ENCODE results near the gene KLHL7. TPM values are rescaled to one million over a fixed set of nuclear protein-coding genes. Genes with fewer than 3 reads are reported as not detected.

KLHL7 gene
- total RNA-seq, 1 experiment from 2014 or later, result 33.8 TPM

GRCh38 chr7:23181684-23182553, 76.3 kb downstream of the KLHL7 start, which contains the start of gene NUP42:
TSS of gene NUP42 (plus strand) at chr7:23182048. CDS start at chr7:23182086, 38 bp downstream.
- no peaks in the 10 kb centered on the region for H3K27me3 ChIP-seq (ENCODE audit: control insufficient read depth, insufficient read depth, low read length)
- CTCF ChIA-PET, result interaction anchor here (0.7 to 1.2 kb wide), 3 partner anchors 75 to 622 kb away, joined by 3 to 7 read pairs (median 6); no protein-coding TSS in a partner anchor
- TSS peak; percentile 85 for BruUV-seq (replicated peaks)

More at GRCh38 chr7:23181684-23182553, 76.3 kb downstream of the KLHL7 start, which contains the start of gene NUP42:
- peak within 1 kb of the TSS; percentile 96 for H3K27ac ChIP-seq (ENCODE audit: low read length)
- H3K4me1 ChIP-seq (ENCODE audit: control insufficient read depth, insufficient read depth, low read length), result peaks cover 3% of the 10 kb centered on the region
- in situ Hi-C loops (cut with HindIII; ENCODE audit: low pct_unique_long_range_greater_than_20kb, low sequenced_read_pairs), result no loop called here
- intact Hi-C loops (cut with micrococcal nuclease; ENCODE audit: unreplicated experiment), result loop anchor here (5.0 kb wide), 2 partner anchors 75 to 95 kb away; partner anchors contain the start of gene KLHL7
- ATAC-seq, result peak; percentile 98
- TF ChIP-seq POLR2AphosphoS5 (IDR thresholded peaks at IDR 0.05; ENCODE audit: low read depth, low read length) (peak; percentile 80), CTCF (IDR thresholded peaks at IDR 0.05) (no peak), TCF7L2 (IDR thresholded peaks at IDR 0.05; ENCODE audit: low read depth, low read length) (peak; percentile 92), SIN3A (IDR thresholded peaks at IDR 0.05; ENCODE audit: borderline replicate concordance, insufficient read depth, low read depth, low read length) (peak; percentile 95)
- TF ChIP-seq, protein P1, sequence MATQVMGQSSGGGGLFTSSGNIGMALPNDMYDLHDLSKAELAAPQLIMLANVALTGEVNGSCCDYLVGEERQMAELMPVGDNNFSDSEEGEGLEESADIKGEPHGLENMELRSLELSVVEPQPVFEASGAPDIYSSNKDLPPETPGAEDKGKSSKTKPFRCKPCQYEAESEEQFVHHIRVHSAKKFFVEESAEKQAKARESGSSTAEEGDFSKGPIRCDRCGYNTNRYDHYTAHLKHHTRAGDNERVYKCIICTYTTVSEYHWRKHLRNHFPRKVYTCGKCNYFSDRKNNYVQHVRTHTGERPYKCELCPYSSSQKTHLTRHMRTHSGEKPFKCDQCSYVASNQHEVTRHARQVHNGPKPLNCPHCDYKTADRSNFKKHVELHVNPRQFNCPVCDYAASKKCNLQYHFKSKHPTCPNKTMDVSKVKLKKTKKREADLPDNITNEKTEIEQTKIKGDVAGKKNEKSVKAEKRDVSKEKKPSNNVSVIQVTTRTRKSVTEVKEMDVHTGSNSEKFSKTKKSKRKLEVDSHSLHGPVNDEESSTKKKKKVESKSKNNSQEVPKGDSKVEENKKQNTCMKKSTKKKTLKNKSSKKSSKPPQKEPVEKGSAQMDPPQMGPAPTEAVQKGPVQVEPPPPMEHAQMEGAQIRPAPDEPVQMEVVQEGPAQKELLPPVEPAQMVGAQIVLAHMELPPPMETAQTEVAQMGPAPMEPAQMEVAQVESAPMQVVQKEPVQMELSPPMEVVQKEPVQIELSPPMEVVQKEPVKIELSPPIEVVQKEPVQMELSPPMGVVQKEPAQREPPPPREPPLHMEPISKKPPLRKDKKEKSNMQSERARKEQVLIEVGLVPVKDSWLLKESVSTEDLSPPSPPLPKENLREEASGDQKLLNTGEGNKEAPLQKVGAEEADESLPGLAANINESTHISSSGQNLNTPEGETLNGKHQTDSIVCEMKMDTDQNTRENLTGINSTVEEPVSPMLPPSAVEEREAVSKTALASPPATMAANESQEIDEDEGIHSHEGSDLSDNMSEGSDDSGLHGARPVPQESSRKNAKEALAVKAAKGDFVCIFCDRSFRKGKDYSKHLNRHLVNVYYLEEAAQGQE (IDR thresholded peaks at IDR 0.05; ENCODE audit: insufficient read depth in 1 of 2, low read depth in 2 of 2, low read length in 1 of 2), result peak in 1 of 2 experiments; percentile 51; a peak in 1 of 4 replicates
- H3K9me3 ChIP-seq (ENCODE audit: control insufficient read depth, insufficient read depth, low read depth, low read length), result no peaks in the 10 kb centered on the region
- peak; percentile 97 for DNase-seq (ENCODE audit: low read depth, low spot score)
- peak within 1 kb of the TSS; percentile 76 to 84 for H3K4me3 ChIP-seq (ENCODE audit: low read depth in 2 of 2, low read length in 2 of 2)
- POLR2A ChIA-PET, result interaction anchor here (0.6 to 0.8 kb wide), 3 partner anchors 35 to 196 kb away, joined by 4 to 7 read pairs (median 5); no protein-coding TSS in a partner anchor
- H3K36me3 ChIP-seq (ENCODE audit: control insufficient read depth, insufficient read depth, low read length), result peaks cover 17% of the 10 kb centered on the region; the same call in 1 of the 2 replicates
